CD4-positive, alpha-beta T cell treated with Interleukin-2 at 100 ng/mL for 4 hours (primary cell): ENCODE measurements around the gene BCAS3.

ENCODE experiments used
- DNase-seq: peaks from one replicate; pipeline ENCODE4 v3.0.0-alpha.2; 2020; ENCODE audit warnings: low spot score

BCAS3 gene

GRCh38 chr17:61255647-61256046 is 578.0 kb downstream of the BCAS3 start:
- DNase-seq = no peak

DNA sequence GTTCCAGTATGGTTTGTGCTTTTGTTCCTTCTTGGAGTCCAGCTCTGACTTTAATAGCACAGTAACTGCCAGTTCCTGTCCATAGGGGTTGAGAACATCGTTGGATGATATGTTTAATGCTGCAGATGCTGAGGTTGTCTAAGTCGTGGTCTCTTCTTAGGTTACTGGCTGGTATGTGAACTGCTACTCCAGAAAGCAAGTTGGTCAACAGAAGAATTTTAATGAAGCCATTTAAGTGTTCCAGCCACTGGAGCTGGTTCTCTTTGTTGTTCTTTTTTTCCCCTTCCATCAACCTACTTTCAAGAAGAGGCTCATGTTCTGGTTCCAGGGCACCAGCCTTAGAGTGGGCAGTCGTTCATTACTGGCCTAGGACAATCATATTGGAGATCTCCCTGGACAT is 581.7 kb downstream of the BCAS3 start:
- DNase-seq = no peak

DNA sequence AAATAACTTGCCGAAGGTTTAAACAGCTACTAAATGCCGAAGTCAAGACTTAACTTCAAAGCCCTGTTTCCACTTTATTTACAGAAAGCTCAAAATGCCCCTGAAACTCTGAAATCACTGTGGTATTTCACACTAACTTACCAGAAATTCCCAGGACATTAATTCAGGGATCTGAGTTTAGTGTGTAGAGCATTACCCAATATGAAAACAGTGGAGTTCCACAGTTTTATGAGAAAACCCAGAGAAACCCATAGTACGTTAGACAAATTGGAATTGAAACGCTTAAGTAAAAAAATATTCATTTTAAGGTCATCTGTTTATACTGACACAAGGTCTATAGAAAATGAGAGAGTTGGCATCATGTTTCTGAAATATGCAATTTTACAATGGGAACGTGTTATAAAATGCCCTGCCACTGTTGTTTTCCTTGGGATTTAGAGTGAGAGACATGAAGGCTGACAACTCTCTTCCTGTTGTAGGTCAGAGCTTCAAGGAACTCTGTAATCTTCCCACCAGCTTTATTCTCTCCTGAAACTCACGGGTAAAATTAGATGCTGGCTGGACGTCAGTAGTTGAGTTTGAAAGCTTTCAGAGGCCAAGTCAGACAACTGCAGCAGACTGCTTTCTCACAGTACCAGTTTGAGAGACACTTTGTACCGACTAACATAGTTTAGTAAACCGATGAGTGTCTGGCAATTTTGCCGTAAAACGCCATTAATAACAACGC is 582.6 kb downstream of the BCAS3 start:
- DNase-seq = no peak

DNA sequence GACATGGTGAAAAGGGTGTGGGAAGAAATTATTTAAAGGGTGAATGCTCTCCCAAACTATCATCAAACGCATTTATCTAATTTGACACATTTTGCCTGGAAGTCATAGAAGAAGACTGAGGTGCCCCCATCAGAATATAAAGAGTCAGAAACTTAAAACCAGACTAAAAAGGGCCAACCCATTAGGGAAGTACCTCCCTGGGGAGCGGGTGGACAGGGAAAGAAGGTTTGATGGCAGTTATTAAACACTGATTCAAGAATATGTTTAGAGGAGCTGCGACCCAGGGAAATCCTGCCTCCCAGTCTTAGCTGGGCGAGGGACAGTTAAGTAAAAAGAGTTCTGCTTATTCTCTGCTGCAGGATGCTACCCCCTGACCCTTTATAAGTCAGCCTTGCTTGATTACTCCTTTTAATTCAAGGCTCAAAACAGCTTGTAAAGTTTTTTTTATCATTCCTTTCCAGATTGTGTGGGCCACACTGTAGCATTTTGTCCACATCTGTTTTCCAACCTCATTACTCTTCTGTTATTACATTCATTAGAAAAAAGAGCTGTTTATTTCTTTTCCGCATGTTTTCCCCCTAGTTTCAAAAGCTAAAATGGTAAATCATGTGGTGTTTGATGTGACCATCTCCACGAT is 583.5 kb downstream of the BCAS3 start:
- DNase-seq = no peak

GRCh38 chr17:61265397-61265796 is 587.7 kb downstream of the BCAS3 start:
- DNase-seq = no peak

- no peak for DNase-seq
These were observed 590.2 kb downstream of the BCAS3 start for GRCh38 chr17:61267847-61268246.

DNA sequence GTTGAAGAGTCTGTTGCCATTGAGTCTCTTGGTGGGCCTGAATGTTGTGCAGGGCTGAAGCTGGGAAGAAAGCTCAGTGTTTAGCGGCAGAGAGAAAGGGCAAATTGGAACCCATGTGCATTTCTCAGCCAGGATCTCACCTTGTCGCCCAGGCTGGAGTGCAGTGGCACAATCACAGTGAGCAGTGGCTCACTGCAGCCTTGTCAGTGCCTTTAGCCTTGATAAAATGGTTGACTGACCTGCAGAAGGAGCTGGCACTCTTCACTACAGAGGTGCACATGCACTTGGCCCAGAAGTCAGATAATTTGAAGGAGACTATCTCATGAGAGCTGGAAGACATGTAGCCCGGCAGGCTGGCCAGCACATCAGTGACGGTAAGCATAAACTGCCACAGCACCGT is 597.7 kb downstream of the BCAS3 start:
- DNase-seq = no peak

- no peak for DNase-seq
These were observed 599.2 kb downstream of the BCAS3 start for GRCh38 chr17:61276806-61277205.

GRCh38 chr17:61279476-61280145 is 602.0 kb downstream of the BCAS3 start:
- DNase-seq = no peak

DNA sequence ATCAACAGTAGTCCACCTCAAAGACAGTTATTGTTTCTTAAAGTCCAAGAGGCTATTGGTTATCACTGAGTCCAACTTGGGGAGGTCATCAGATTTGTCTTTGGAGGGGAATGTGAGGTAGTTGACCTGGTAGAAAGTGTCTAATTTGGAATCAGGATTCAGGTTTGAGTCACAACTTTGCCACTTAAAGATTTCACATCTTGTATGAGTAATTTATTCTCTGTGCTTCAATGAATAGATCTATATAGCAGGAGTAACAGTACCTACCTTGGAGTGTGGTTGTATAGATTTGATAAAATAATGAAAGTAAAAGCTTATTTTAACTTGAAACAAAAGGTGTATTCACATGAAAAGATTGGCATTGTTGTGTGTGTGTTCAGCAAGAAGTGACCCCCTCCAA is 602.7 kb downstream of the BCAS3 start:
- DNase-seq = no peak

DNA sequence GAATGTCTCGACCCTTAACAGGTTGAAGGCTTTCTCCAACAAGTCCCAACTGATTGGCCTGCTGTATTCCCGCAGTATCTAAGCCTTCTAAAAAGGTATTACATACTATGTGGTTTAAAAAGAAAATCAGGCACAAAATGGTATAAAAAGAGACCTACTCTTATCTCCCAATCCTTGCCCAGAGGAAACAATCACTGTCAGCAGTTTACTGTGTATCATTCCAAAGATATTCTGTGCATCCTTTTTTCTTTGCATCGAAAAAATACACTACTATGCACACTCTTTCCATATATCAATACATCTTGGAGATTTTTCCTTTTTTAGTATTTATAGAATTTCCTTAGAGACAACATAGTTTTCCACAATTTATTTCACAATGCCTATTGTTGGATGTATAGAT is 603.2 kb downstream of the BCAS3 start:
- DNase-seq = no peak

- DNase-seq = no peak
These were observed 604.7 kb downstream of the BCAS3 start for GRCh38 chr17:61282377-61282776.

- no peak for DNase-seq
These were observed 605.4 kb downstream of the BCAS3 start for GRCh38 chr17:61283043-61283442.

DNA sequence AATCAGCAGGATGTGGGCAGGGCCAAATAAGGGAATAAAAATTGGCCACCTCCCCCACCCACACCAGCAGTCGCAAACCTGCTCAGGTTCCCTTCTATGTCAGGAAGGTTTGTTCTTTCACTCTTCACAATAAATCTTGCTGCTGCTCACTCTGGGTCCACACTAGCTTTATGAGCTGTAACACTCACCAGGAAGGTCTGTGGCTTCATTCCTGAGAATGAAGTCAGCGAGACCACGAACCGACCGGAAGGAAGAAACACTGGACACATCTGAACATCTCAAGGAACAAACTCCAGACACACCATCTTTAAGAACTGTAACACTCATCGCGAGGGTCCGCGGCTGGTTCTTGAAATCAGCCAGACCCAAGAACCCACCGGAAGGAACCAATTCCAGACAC is 606.5 kb downstream of the BCAS3 start:
- DNase-seq = no peak

DNA sequence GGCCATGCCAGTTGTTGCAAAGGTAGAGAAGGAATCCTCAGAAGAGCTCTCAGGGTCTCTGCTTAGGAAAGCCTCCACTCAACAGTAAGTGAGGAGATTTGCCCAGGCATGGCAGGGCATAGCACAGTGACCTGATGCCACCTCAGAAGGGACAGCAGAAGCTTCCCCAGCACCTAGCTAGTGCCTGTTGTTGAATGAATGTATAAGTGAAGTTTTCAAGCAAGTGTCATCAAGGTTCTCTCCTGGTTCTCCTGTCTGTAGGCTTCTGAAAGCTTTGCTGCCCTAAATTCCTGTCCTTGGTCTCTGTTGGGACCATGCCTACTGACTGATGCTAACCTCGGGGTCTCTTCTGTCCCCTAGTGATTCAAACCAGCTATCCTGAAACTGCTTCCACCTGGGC is 607.1 kb downstream of the BCAS3 start:
- no peak for DNase-seq

DNA sequence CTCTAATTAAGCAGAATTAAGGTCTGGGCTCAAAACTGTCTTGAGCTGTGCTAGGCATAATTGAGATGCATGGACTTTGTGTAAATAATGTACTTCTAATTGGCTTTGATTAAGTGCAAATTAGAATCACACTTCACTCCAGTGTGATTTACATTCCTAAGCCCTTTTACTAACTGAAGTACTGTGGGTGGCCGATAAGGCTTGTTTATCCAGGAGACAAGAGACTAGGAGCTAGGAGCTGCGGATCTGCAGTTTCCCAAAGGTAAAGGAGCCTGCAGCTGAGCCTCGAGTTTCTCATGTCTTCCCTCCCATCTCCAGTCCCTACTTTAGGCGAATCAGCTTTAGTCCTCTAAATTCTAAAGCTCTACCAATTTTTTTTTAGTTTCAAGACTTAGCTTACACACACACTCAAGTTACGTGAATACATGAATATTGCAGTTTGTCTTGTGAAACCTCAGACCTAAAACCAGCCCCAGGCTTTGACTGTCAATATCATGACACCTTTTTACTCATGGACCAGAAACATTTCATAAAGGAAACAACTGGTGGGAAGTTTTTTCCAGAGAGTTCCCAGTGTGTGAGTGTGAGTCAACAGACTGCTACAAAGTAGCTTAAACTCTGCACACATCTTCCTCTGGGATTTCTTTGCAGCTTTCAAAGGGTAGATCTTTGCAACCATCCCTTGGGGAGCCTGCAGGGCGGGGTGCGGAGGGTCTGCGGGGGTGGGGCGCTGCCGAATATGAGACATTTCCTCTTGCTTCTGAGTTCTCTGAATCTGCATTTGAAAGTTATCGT is 608.1 kb downstream of the BCAS3 start:
- no peak for DNase-seq

GRCh38 chr17:61286449-61286848 is 608.8 kb downstream of the BCAS3 start:
- DNase-seq = no peak

DNA sequence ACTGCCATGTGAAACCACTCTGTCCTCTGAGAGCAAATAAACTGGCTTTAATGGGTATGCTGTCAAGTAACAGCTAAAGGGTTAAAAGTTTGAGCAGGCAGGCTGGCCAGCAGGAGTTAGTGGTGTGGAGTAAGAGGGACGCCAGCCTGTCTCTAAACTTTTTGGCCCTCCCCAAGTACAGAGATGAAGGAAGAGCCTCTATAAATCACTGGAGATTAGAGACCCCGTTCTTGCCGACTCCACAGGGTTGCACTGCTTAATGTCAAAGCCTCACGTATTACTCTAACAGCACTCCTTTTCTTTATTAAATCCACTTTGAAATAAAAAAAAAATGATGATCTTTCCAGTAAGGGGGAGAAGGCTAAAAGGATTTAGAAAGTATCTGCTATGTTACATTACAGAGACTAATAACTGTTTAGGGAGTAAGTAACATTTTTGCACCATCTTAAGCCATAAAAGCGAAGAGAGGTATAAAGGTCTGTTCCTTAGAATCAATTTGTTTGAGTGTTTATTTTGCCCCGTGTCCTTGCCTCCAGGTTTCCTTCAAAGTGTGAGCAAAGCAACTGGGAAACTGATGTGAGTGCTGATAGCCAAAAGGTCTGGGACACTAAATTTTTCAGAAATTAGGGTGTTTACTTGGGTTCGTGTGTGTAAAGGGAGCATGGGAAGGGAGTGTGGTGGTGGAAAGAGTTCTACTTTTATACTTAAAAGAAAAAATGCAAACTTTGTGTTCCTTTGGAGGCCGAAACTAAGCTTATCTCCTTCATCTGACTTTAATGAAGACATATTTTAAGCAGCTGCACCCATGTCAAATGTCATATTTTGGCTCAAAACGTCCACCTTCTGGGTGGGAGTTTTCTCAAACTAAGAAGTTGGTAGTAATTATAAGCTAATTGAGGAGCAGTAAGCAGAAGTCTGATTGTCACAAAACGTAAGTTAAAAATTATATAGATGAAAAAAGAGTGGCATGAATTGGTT is 612.0 kb downstream of the BCAS3 start:
- DNase-seq = no peak

DNA sequence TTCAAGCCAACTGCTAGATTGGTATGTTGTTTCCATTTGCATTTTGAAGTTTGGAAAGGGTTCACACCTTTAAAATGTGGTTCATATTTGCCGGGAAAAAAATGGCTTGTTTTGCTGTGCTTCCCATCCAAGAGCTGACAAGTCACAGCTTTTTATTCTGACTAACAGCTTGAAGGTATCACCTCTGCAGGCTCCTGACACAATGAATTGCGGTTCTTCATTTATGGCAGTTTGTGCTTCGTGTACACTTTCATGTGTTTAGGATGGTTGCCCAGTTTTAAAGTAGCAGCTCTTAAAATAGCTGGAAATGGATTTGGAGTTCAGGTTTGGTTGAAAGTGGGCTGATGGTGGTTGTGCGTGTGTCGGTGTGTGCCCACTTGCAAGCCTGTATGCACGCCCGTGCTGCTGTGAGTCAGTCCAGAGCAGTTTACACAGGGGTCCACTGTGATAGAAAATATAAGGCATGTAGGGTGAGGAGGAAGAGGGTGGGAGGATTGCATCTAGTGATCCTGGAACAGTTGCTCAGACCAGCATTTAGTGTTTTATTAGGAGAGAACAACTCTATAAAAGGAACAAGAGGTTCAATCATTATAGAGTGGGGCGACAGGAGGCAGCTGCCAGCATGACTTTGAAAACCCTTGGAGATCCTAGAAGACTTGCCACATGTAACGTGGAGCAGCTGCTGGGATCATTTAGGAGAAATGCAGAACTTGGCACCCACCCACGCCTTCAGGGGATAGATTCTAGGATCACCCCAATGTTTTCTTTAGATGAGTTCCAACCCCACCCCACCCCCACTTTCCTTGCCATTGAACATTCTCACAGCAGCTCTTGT is 614.0 kb downstream of the BCAS3 start:
- DNase-seq = no peak

GRCh38 chr17:61294286-61294685 is 616.6 kb downstream of the BCAS3 start:
- no peak for DNase-seq

DNA sequence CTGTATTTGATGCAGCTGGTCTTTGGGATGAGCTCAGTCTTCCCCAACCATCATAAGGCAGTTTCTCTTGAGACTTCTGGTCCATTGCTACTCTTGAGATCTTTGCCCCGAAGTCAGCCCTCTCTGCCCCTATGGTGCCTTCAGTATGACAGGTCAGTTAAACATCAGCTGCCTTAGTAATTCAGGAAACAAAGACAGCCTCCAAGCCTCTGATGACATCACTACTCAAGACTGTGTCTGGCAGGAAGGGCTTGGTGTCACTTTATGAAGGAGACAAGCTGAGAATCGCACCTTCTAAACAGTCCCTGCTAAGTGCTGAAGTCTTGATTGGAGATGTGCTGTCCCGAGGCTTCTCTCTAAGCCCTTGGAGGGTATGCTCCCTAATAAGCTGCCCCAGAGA is 617.1 kb downstream of the BCAS3 start:
- DNase-seq = no peak
